AG10803 (cell line): ENCODE data around the gene HNRNPA3.

Experiments
- DNase-seq: peaks from one replicate; pipeline ENCODE4 v3.0.0; 2010; ENCODE audit warnings: low read depth
- H3K4me3 ChIP-seq: 2 replicates; pipeline ENCODE4 v1.5.1; 2011; ENCODE audit warnings: mild to moderate bottlenecking, low read length, control low read depth
- TF ChIP-seq, protein P1 (sequence below): conservative IDR thresholded peaks from 2 replicates; pipeline ENCODE4 v1.5.1; 2011; ENCODE audit warnings: mild to moderate bottlenecking, low read length, control low read depth, inconsistent platforms

HNRNPA3 gene

DNA sequence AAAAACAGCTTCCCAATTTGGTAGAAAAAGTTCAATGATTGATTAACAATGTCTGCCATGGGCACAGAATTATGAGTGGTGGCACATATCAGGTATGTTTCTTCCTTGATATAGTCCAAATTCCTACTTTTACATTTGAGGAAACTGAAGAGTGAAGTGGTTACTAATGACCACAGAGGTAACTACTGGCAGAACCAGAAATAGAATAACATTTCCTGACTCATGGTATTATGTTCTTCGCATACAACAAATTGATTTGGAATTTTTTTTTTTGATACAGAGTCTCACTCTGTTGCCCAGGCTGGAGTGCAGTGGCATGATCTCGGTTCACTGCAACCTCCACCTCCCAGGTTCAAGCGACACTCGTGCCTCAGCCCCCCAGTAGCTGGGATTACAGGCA, 57.9 kb downstream of the HNRNPA3 start:
- TF ChIP-seq, protein P1, sequence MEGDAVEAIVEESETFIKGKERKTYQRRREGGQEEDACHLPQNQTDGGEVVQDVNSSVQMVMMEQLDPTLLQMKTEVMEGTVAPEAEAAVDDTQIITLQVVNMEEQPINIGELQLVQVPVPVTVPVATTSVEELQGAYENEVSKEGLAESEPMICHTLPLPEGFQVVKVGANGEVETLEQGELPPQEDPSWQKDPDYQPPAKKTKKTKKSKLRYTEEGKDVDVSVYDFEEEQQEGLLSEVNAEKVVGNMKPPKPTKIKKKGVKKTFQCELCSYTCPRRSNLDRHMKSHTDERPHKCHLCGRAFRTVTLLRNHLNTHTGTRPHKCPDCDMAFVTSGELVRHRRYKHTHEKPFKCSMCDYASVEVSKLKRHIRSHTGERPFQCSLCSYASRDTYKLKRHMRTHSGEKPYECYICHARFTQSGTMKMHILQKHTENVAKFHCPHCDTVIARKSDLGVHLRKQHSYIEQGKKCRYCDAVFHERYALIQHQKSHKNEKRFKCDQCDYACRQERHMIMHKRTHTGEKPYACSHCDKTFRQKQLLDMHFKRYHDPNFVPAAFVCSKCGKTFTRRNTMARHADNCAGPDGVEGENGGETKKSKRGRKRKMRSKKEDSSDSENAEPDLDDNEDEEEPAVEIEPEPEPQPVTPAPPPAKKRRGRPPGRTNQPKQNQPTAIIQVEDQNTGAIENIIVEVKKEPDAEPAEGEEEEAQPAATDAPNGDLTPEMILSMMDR = no peak
- no peak overlapping the region for H3K4me3 ChIP-seq
- DNase-seq = no peak

DNA sequence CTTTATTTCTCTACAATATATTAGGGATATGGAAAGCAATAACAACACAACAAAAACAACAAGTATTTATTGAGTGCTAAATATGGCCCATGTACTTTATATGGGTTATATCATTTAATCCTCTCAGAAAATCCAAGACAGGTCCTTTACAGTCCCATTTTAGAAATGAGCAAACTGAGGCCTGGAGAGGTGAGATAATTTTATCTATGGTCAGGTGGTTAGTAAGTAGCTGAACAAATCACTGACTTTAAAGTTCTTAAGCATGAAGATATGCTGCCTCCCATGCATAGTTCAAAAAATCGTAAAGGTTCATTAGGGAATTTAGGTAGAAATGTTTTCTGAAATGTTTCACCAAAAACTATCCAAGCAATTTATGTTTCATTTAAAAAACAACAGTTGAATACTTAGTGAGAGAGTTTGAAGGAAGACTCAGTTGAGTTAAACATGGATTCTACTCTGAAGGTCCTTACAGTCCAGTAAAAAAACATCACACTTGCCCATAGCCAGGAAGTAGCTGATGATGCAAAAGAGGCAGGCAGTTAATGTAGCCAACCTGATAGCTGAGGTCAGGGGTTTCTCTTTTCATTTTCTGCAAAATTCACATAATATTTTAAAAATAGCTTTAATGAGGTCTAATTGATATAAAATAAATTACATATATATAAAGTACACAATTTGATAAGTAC, 59.5 kb downstream of the HNRNPA3 start:
- H3K4me3 ChIP-seq = no peak overlapping the region
- TF ChIP-seq, protein P1 = no peak
- no peak for DNase-seq

DNA sequence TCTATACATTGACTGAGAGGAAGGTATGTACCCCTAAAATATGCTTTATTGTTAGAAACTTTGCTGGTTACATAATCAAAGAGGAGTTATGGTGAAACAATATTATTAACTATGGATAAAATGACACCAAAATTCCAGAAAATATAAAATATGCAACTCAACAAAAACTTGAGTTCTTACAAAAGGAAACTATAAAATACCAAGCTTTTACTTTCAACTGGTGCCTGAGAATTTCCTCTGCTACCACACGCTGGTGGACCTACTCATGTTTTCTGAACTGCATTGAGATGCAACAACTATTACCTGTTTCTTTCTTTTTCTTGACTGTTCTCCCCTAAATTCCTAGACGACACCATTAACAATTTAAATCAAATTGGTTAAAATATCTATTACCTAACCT, 60.2 kb downstream of the HNRNPA3 start:
- TF ChIP-seq, protein P1 = no peak
- no peak overlapping the region for H3K4me3 ChIP-seq
- DNase-seq = no peak

DNA sequence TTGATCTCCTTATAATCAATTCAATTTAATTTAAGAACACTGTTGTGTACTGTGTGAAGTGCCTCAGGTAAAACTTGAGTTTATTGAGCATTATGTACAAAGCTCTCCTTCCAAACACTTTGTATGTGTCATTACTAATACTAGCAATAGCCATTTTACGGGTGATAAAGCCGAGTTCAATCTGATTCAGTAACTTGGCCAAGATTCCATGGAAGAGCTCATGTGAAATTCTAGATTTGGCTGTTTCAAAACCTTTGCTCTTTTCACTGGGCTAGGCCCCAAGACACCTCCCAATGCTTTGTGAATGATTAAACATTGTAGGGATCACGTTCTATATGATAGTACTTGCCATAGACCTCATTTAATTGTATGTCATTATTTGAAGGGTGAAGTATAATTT, 60.8 kb downstream of the HNRNPA3 start:
- TF ChIP-seq, protein P1 = no peak
- H3K4me3 ChIP-seq = no peak overlapping the region

More for the DNA sequence above, 60.8 kb downstream of the HNRNPA3 start:
- DNase-seq = no peak
